ENCODE results near the gene FARS2. TPM values are rescaled to one million over a fixed set of nuclear protein-coding genes. Genes with fewer than 3 reads are reported as not detected.
"Not testable (repeated sequence)": the region's sequence is repeated elsewhere in the genome, so short reads cannot be mapped to it uniquely, and the experiment has no call there.

FARS2 gene
- total RNA-seq, 1 donor, result 29.8 TPM

GRCh38 chr6:5679691-5680090, 418.4 kb downstream of the FARS2 start:
- DNase-seq (ENCODE audit: low read depth), result no peak
- no peak overlapping the region for H3K4me3 ChIP-seq (ENCODE audit: low read depth, low read length)
- no peak for TF ChIP-seq CTCF (IDR thresholded peaks at IDR 0.05; ENCODE audit: insufficient read depth, low read depth, low read length)

- no peak for TF ChIP-seq CTCF (IDR thresholded peaks at IDR 0.05; ENCODE audit: insufficient read depth, low read depth, low read length)
- H3K4me3 ChIP-seq (ENCODE audit: low read depth, low read length), result no peak overlapping the region
- no peak for DNase-seq (ENCODE audit: low read depth)
Observed at GRCh38 chr6:5680095-5680494, 418.8 kb downstream of the FARS2 start.

DNA sequence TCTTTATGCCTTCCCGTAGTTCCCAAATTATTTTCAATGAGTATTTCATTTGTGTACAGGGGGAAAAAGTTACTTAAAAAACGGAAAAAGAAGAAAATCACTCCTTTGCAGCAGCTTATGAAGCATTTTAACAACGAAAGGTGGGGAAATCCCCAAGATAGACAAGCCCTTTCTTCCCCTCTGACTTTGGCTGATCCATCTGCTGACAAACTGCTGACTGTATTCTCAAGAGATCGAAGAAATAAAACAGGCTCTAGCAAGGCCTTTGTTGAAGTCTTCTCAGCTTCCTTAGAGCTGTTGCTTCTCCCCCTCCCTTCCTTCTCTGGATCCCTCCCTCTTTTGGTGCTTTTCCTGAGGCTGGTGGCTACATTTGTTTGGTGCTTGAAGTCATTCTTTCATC, 420.2 kb downstream of the FARS2 start:
- no peak overlapping the region for H3K4me3 ChIP-seq (ENCODE audit: low read depth, low read length)
- no peak for DNase-seq (ENCODE audit: low read depth)
- TF ChIP-seq CTCF (IDR thresholded peaks at IDR 0.05; ENCODE audit: insufficient read depth, low read depth, low read length), result no peak

- H3K4me3 ChIP-seq (ENCODE audit: low read depth, low read length), result no peak overlapping the region
- no peak for TF ChIP-seq CTCF (IDR thresholded peaks at IDR 0.05; ENCODE audit: insufficient read depth, low read depth, low read length)
- no peak for DNase-seq (ENCODE audit: low read depth)
Observed at GRCh38 chr6:5682530-5682929, 421.2 kb downstream of the FARS2 start.

DNA sequence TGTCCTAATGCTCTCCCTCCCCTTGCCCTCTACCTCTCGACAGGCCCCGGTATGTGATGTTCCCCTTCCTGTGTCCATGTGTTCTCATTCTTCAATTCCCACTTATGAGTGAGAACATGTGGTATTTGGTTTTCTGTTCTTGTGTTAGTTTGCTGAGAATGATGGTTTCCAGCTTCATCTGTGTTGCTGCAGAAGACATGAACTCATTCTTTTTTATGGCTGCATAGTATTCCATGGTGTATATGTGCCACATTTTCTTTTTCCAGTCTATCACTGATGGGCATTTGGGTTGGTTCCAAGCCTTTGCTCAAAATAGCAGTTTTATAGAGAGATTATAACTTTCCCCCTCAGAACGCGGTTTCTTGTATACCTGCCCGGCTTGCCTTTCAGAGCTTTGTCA, 422.4 kb downstream of the FARS2 start:
- DNase-seq (ENCODE audit: low read depth), result not testable (repeated sequence)

GRCh38 chr6:5684320-5685053, 423.2 kb downstream of the FARS2 start:
- TF ChIP-seq CTCF (IDR thresholded peaks at IDR 0.05; ENCODE audit: insufficient read depth, low read depth, low read length), result no peak
- no peak overlapping the region for H3K4me3 ChIP-seq (ENCODE audit: low read depth, low read length)
- no peak for DNase-seq (ENCODE audit: low read depth)

More for the DNA sequence above, 422.4 kb downstream of the FARS2 start:
- H3K4me3 ChIP-seq (ENCODE audit: low read depth, low read length), result not testable (repeated sequence)

- no peak for DNase-seq (ENCODE audit: low read depth)
- no peak overlapping the region for H3K4me3 ChIP-seq (ENCODE audit: low read depth, low read length)
- no peak for TF ChIP-seq CTCF (IDR thresholded peaks at IDR 0.05; ENCODE audit: insufficient read depth, low read depth, low read length)
Observed at GRCh38 chr6:5693225-5694145, 432.2 kb downstream of the FARS2 start.

All from fibroblast of villous mesenchyme (primary cell).